ENCODE results near the gene JTB.

Gene JTB

GRCh38 chr1:153942766-153943549, 34.5 kb downstream of the JTB start:
- TF ChIP-seq FOXP2 (optimal IDR thresholded peaks at IDR 0.05; ENCODE audit: borderline replicate concordance, extremely low read depth, extremely low read length, insufficient read depth), result no peak
- TF ChIP-seq SIN3A (IDR thresholded peaks at IDR 0.05; ENCODE audit: borderline replicate concordance, insufficient read depth, low read length), result no peak
- TF ChIP-seq TAF1 (IDR thresholded peaks at IDR 0.05; ENCODE audit: borderline replicate concordance, insufficient read depth, low read length), result no peak
- TF ChIP-seq POLR2AphosphoS5 (IDR thresholded peaks at IDR 0.05; ENCODE audit: low read depth, low read length), result no peak
- TF ChIP-seq REST (IDR thresholded peaks at IDR 0.05; ENCODE audit: insufficient read depth in 1 of 2, low read depth in 2 of 2, low read length in 2 of 2), result no peak

- TF ChIP-seq REST (IDR thresholded peaks at IDR 0.05; ENCODE audit: insufficient read depth in 1 of 2, low read depth in 2 of 2, low read length in 2 of 2) (no peak), SIN3A (IDR thresholded peaks at IDR 0.05; ENCODE audit: borderline replicate concordance, insufficient read depth, low read length) (no peak), FOXP2 (optimal IDR thresholded peaks at IDR 0.05; ENCODE audit: borderline replicate concordance, extremely low read depth, extremely low read length, insufficient read depth) (no peak)
Observed at GRCh38 chr1:153941826-153942725, 35.4 kb downstream of the JTB start.

- TF ChIP-seq POLR2AphosphoS5 (IDR thresholded peaks at IDR 0.05; ENCODE audit: low read depth, low read length), result no peak
- no peak for TF ChIP-seq FOXP2 (optimal IDR thresholded peaks at IDR 0.05; ENCODE audit: borderline replicate concordance, extremely low read depth, extremely low read length, insufficient read depth)
- TF ChIP-seq SIN3A (IDR thresholded peaks at IDR 0.05; ENCODE audit: borderline replicate concordance, insufficient read depth, low read length), result no peak
Observed at GRCh38 chr1:153940756-153941155, 36.7 kb downstream of the JTB start.

- TF ChIP-seq POLR2AphosphoS5 (IDR thresholded peaks at IDR 0.05; ENCODE audit: low read depth, low read length) (no peak), TAF1 (IDR thresholded peaks at IDR 0.05; ENCODE audit: borderline replicate concordance, insufficient read depth, low read length) (no peak), SIN3A (IDR thresholded peaks at IDR 0.05; ENCODE audit: borderline replicate concordance, insufficient read depth, low read length) (no peak), REST (IDR thresholded peaks at IDR 0.05; ENCODE audit: insufficient read depth in 1 of 2, low read depth in 2 of 2, low read length in 2 of 2) (no peak), FOXP2 (optimal IDR thresholded peaks at IDR 0.05; ENCODE audit: borderline replicate concordance, extremely low read depth, extremely low read length, insufficient read depth) (no peak)
Observed at GRCh38 chr1:153939476-153939875, 38.0 kb downstream of the JTB start.

GRCh38 chr1:153938996-153939395, 38.5 kb downstream of the JTB start:
- no peak for TF ChIP-seq REST (IDR thresholded peaks at IDR 0.05; ENCODE audit: insufficient read depth in 1 of 2, low read depth in 2 of 2, low read length in 2 of 2)
